Panc1 (cell line): ENCODE results near the gene BARHL1. TPM values are rescaled to one million over a fixed set of nuclear protein-coding genes. Genes with fewer than 3 reads are reported as not detected.

Source experiments
- ATAC-seq: fragments of 200-7000 bp; cut with Tn5 transposase; 2 replicates; pipeline ENCODE4 v1.9.1; 2020; ENCODE audit warnings: mild to moderate bottlenecking, moderate library complexity
- BruUV-seq: library from RNA; stranded (reverse); fragments of 400-500 nt; replicated peaks from 2 replicates; lab custom pipeline; 2021; lab: Mats Ljungman, UMichigan
- CTCF ChIA-PET: fragments of 300-600 bp; sonication (Branson Sonifier 250); formaldehyde crosslinking; loops from one replicate; lab custom pipeline; 2022; ENCODE audit warnings: antibody characterized with exemption; lab: Charles Lee
- POLR2A ChIA-PET: fragments of 300-600 bp; sonication (Branson Sonifier 250); formaldehyde crosslinking; loops from one replicate; lab custom pipeline; 2022; ENCODE audit warnings: antibody characterized with exemption; lab: Charles Lee
- DNase-seq: peaks from one replicate; pipeline ENCODE4 v3.0.0-alpha.2; 2010; ENCODE audit warnings: low read depth, low spot score
- H3K27ac ChIP-seq: 2 replicates; pipeline ENCODE4 v1.5.1; 2011; ENCODE audit warnings: mild to moderate bottlenecking, low read length, inconsistent platforms
- H3K27me3 ChIP-seq: fragments of 200-500 bp; sonication (Bioruptor generic); 2 replicates; pipeline ENCODE4 v1.6.0; 2014; ENCODE audit warnings: low read length, inconsistent platforms; ENCODE audit not compliant: control insufficient read depth, insufficient read depth
- H3K36me3 ChIP-seq: fragments of 200-500 bp; sonication (Bioruptor generic); 2 replicates; pipeline ENCODE4 v1.5.1; 2014; ENCODE audit warnings: inconsistent platforms, mild to moderate bottlenecking, low read length, moderate library complexity; ENCODE audit not compliant: control insufficient read depth, insufficient read depth
- H3K4me1 ChIP-seq: 2 replicates; pipeline ENCODE4 v1.5.1; 2011; ENCODE audit warnings: inconsistent platforms, mild to moderate bottlenecking, low read length, moderate library complexity; ENCODE audit not compliant: control insufficient read depth, insufficient read depth
- H3K4me3 ChIP-seq, 2 experiments: 2 replicates each; pipeline ENCODE4 v1.5.1; 2011 to 2012; ENCODE audit warnings: low read depth in 2 of 2, low read length in 2 of 2, mild to moderate bottlenecking in 2 of 2, inconsistent platforms in 1 of 2, moderate library complexity in 1 of 2
- H3K9me3 ChIP-seq: fragments of 200-500 bp; sonication (Bioruptor generic); 2 replicates; pipeline ENCODE4 v1.5.1; 2014; ENCODE audit warnings: low read depth, mild to moderate bottlenecking, inconsistent platforms, low read length, moderate library complexity; ENCODE audit not compliant: control insufficient read depth, insufficient read depth
- CTCF ChIP-seq: fragments of 450-650 bp; IDR thresholded peaks from 2 replicates; pipeline ENCODE4 v1.5.1; 2017; ENCODE audit warnings: mild to moderate bottlenecking
- POLR2AphosphoS5 ChIP-seq: IDR thresholded peaks from 2 replicates; pipeline ENCODE4 v1.6.1; 2012; ENCODE audit warnings: mild to moderate bottlenecking, low read depth, low read length, moderate library complexity
- REST ChIP-seq, 2 experiments: IDR thresholded peaks; 2 replicates each; pipeline ENCODE4 v1.6.1; 2011 to 2012; ENCODE audit warnings: low read depth in 2 of 2, control low read depth in 1 of 2, low read length in 1 of 2, mild to moderate bottlenecking in 1 of 2, moderate library complexity in 1 of 2; ENCODE audit not compliant: insufficient read depth in 1 of 2
- SIN3A ChIP-seq: IDR thresholded peaks from 2 replicates; pipeline ENCODE4 v1.6.1; 2012; ENCODE audit warnings: low read depth, mild to moderate bottlenecking, low read length, moderate library complexity, borderline replicate concordance; ENCODE audit not compliant: insufficient read depth
- TCF7L2 ChIP-seq: IDR thresholded peaks from 2 replicates; pipeline ENCODE4 v1.6.1; 2011; ENCODE audit warnings: mild to moderate bottlenecking, low read depth, low read length, inconsistent platforms
- in situ Hi-C: cut with HindIII; loops from 2 replicates; pipeline ENCODE4 v1.10.0; 2016; ENCODE audit warnings: low sequenced_read_pairs, low pct_unique_long_range_greater_than_20kb
- intact Hi-C: fragments of 100-400 bp; cut with micrococcal nuclease; formaldehyde crosslinking; loops from one replicate; pipeline ENCODE4 v1.10.0; 2022; ENCODE audit not compliant: unreplicated experiment
- total RNA-seq: library from RNA; stranded (reverse); gene quantifications from one replicate; pipeline ENCODE4 v1.2.1, GENCODE V29; 2021; ENCODE audit not compliant: unreplicated experiment

BARHL1 gene
- total RNA-seq, 1 experiment from 2014 or later = not detected

GRCh38 chr9:132556235-132556634, 26.2 kb upstream of the BARHL1 start:
- Histone ChIP-seq H3K4me3 (no peak overlapping the region), H3K9me3 (no peaks in the 10 kb centered on the region), H3K4me1 (no peaks in the 10 kb centered on the region), H3K36me3 (no peaks in the 10 kb centered on the region), H3K27ac (no peak overlapping the region), H3K27me3 (no peaks in the 10 kb centered on the region)
- POLR2A ChIA-PET = interaction anchor here (0.6 kb wide), 1 partner anchor 131 kb away, joined by 4 read pairs; no protein-coding TSS in a partner anchor
- ATAC-seq (no peak), DNase-seq (no peak)
- in situ Hi-C loops = no loop called here
- CTCF ChIA-PET = no interaction called here
- intact Hi-C loops = no loop called here
- TF ChIP-seq POLR2AphosphoS5 (no peak), SIN3A (no peak), TCF7L2 (no peak), CTCF (no peak), REST (IDR thresholded peaks at IDR 0.05; ENCODE audit: insufficient read depth in 1 of 2, low read depth in 2 of 2, low read length in 1 of 2) (no peak)
- BruUV-seq = no TSS peak

DNA sequence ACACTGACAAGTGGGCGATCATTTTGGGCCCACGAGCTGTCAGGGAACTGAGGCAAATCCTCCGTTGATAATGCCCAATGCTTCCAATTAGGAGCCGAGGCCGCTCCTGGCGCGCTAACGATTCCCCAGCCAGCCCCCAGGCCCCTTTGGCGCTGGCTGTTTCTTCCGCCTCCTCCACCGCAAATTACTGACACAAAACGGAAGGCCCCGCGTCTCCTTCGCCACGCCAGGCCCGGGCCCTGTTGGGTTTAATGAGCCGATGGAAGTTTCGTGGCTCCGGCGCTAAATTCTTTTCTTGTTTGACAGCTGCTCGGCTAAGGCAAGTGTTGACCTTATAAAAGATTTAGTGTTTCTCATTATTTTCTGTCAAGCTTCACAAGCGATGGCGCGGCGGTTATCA, 25.7 kb upstream of the BARHL1 start:
- no peaks in the 10 kb centered on the region for H3K9me3 ChIP-seq
- no TSS peak for BruUV-seq
- H3K4me3 ChIP-seq = no peak overlapping the region
- DNase-seq = no peak
- H3K27ac ChIP-seq = no peak overlapping the region
- H3K4me1 ChIP-seq = no peaks in the 10 kb centered on the region
- POLR2A ChIA-PET = interaction anchor here (0.6 kb wide), 1 partner anchor 131 kb away, joined by 4 read pairs; no protein-coding TSS in a partner anchor
- intact Hi-C loops = no loop called here
- TF ChIP-seq SIN3A (no peak), REST (IDR thresholded peaks at IDR 0.05; ENCODE audit: insufficient read depth in 1 of 2, low read depth in 2 of 2, low read length in 1 of 2) (no peak), TCF7L2 (no peak), POLR2AphosphoS5 (no peak), CTCF (no peak)
- H3K36me3 ChIP-seq = no peaks in the 10 kb centered on the region
- in situ Hi-C loops = no loop called here
- ATAC-seq = no peak
- H3K27me3 ChIP-seq = no peaks in the 10 kb centered on the region
- CTCF ChIA-PET = no interaction called here
